H9 (cell line): ENCODE data around the gene MAPK8IP2. TPM values are rescaled to one million over a fixed set of nuclear protein-coding genes. Genes with fewer than 3 reads are reported as not detected.

Source experiments
- DNase-seq: peaks from one replicate; pipeline ENCODE4 v3.0.0-alpha.2; 2017
- H2AFZ ChIP-seq: one replicate; pipeline ENCODE4 v1.6.1; 2013; ENCODE audit warnings: mild to moderate bottlenecking, low read length, control low read depth, moderate library complexity
- H2AK5ac ChIP-seq: 2 replicates; pipeline ENCODE4 v1.6.1; 2013; ENCODE audit warnings: low read length, control low read depth, mixed read lengths; ENCODE audit not compliant: insufficient read length
- H2BK120ac ChIP-seq: one replicate; pipeline ENCODE4 v1.6.1; 2013; ENCODE audit warnings: low read depth, mild to moderate bottlenecking, low read length, control low read depth, inconsistent platforms; ENCODE audit not compliant: poor library complexity, severe bottlenecking
- H2BK12ac ChIP-seq: 2 replicates; pipeline ENCODE4 v1.6.1; 2013; ENCODE audit warnings: low read length, control low read depth, mixed read lengths, low read depth; ENCODE audit not compliant: insufficient read length
- H2BK15ac ChIP-seq: 2 replicates; pipeline ENCODE4 v1.6.1; 2013; ENCODE audit warnings: low read depth, low read length, control low read depth
- H2BK20ac ChIP-seq: one replicate; pipeline ENCODE4 v1.6.1; 2013; ENCODE audit warnings: low read depth, mild to moderate bottlenecking, low read length, control low read depth, inconsistent platforms; ENCODE audit not compliant: poor library complexity, severe bottlenecking
- H2BK5ac ChIP-seq: 2 replicates; pipeline ENCODE4 v1.6.1; 2013; ENCODE audit warnings: low read length, control low read depth, mixed read lengths; ENCODE audit not compliant: insufficient read length
- H3K14ac ChIP-seq: 2 replicates; pipeline ENCODE4 v1.6.1; 2013; ENCODE audit warnings: low read length, control low read depth; ENCODE audit not compliant: insufficient read depth
- H3K18ac ChIP-seq: 2 replicates; pipeline ENCODE4 v1.6.1; 2013; ENCODE audit warnings: low read depth, mild to moderate bottlenecking, mixed read lengths, low read length, control low read depth; ENCODE audit not compliant: insufficient read length
- H3K23ac ChIP-seq: 2 replicates; pipeline ENCODE4 v1.6.1; 2013; ENCODE audit warnings: low read length, control low read depth, mixed read lengths, low read depth; ENCODE audit not compliant: insufficient read length
- H3K23me2 ChIP-seq: 2 replicates; pipeline ENCODE4 v1.6.1; 2013; ENCODE audit warnings: low read depth, mild to moderate bottlenecking, mixed read lengths, low read length, control low read depth; ENCODE audit not compliant: insufficient read length, poor library complexity, severe bottlenecking
- H3K27ac ChIP-seq: 2 replicates; pipeline ENCODE4 v1.5.1; 2013; ENCODE audit warnings: low read length, control low read depth, mixed read lengths, low read depth; ENCODE audit not compliant: insufficient read length
- H3K27me3 ChIP-seq: 2 replicates; pipeline ENCODE4 v1.6.1; 2013; ENCODE audit warnings: low read length, control low read depth, inconsistent platforms; ENCODE audit not compliant: insufficient read depth
- H3K4ac ChIP-seq: 2 replicates; pipeline ENCODE4 v1.6.1; 2013; ENCODE audit warnings: low read depth, mild to moderate bottlenecking, control low read depth, inconsistent platforms, low read length, moderate library complexity
- H3K4me1 ChIP-seq: 2 replicates; pipeline ENCODE4 v1.6.1; 2013; ENCODE audit warnings: low read length, control low read depth, inconsistent platforms; ENCODE audit not compliant: insufficient read depth
- H3K4me2 ChIP-seq: 2 replicates; pipeline ENCODE4 v1.6.1; 2013; ENCODE audit warnings: low read length, control low read depth, mixed read lengths; ENCODE audit not compliant: insufficient read length, insufficient read depth
- H3K56ac ChIP-seq: 2 replicates; pipeline ENCODE4 v1.6.1; 2013; ENCODE audit warnings: low read depth, mild to moderate bottlenecking, mixed read lengths, low read length, control low read depth; ENCODE audit not compliant: insufficient read length
- H3K79me1 ChIP-seq: 2 replicates; pipeline ENCODE4 v1.6.1; 2013; ENCODE audit warnings: low read depth, mild to moderate bottlenecking, moderate library complexity, low read length, control low read depth, inconsistent platforms; ENCODE audit not compliant: insufficient read depth, poor library complexity, severe bottlenecking
- H3K79me2 ChIP-seq: 2 replicates; pipeline ENCODE4 v1.6.1; 2013; ENCODE audit warnings: low read length, control low read depth, inconsistent platforms; ENCODE audit not compliant: insufficient read depth
- H3K9ac ChIP-seq: 2 replicates; pipeline ENCODE4 v1.6.1; 2013; ENCODE audit warnings: low read length, control low read depth, mixed read lengths; ENCODE audit not compliant: insufficient read length; ENCODE audit errors: extremely low read depth
- H3K9me3 ChIP-seq: one replicate; pipeline ENCODE4 v1.6.1; 2013; ENCODE audit warnings: low read depth, low read length, inconsistent platforms; ENCODE audit not compliant: control insufficient read depth
- H3T11ph ChIP-seq: one replicate; pipeline ENCODE4 v1.6.1; 2013; ENCODE audit warnings: mild to moderate bottlenecking, low read length, control low read depth, inconsistent platforms
- H4K20me1 ChIP-seq: one replicate; pipeline ENCODE4 v1.6.1; 2013; ENCODE audit not compliant: control insufficient read depth, insufficient read length, insufficient read depth
- H4K5ac ChIP-seq: 2 replicates; pipeline ENCODE4 v1.6.1; 2013; ENCODE audit warnings: low read depth, mild to moderate bottlenecking, mixed read lengths, low read length, control low read depth; ENCODE audit not compliant: insufficient read length
- H4K8ac ChIP-seq: replicated peaks from 2 replicates; pipeline ENCODE4 v1.6.1; 2013; ENCODE audit warnings: low read length, control low read depth, mixed read lengths, low read depth; ENCODE audit not compliant: insufficient read length
- H4K91ac ChIP-seq: 2 replicates; pipeline ENCODE4 v1.6.1; 2013; ENCODE audit warnings: low read depth, mild to moderate bottlenecking, moderate library complexity, mixed read lengths, low read length, control low read depth; ENCODE audit not compliant: insufficient read length
- H3K27ac Mint-ChIP-seq, 3 experiments: 2 replicates in 2 of 3; 3 replicates in 1 of 3; pipeline ENCODE4 v1.8.0; 2020 to 2021; ENCODE audit warnings: mixed read lengths in 3 of 3, mild to moderate bottlenecking in 1 of 3, moderate library complexity in 1 of 3
- H3K27me3 Mint-ChIP-seq: 2 replicates; pipeline ENCODE4 v1.8.0; 2021; ENCODE audit warnings: low read depth, mild to moderate bottlenecking, moderate library complexity, mixed read lengths
- H3K36me3 Mint-ChIP-seq, 3 experiments: 2 replicates in 2 of 3; 3 replicates in 1 of 3; pipeline ENCODE4 v1.8.0; 2020 to 2021; ENCODE audit warnings: low read depth in 3 of 3, mixed read lengths in 3 of 3; ENCODE audit not compliant: insufficient read depth in 1 of 3
- H3K4me1 Mint-ChIP-seq, 2 experiments: 2 replicates each; pipeline ENCODE4 v1.8.0; 2020; ENCODE audit warnings: mixed read lengths in 2 of 2
- H3K4me3 Mint-ChIP-seq, 2 experiments: 2 replicates in 1 of 2; 3 replicates in 1 of 2; pipeline ENCODE4 v1.8.0; 2020 to 2021; ENCODE audit warnings: mild to moderate bottlenecking in 2 of 2, mixed read lengths in 2 of 2, moderate library complexity in 1 of 2
- H3K9me3 Mint-ChIP-seq, 2 experiments: 2 replicates in 1 of 2; 3 replicates in 1 of 2; pipeline ENCODE4 v1.8.0; 2020; ENCODE audit warnings: mild to moderate bottlenecking in 2 of 2, mixed read lengths in 2 of 2, moderate library complexity in 1 of 2
- WGBS: extraction: QIAGEN DNeasy Blood & Tissue Kit; methylation state at CpG from one replicate; pipeline ENCODE4 v1.1.7; 2013; ENCODE audit warnings: missing lambda C conversion rate, low lambda C conversion rate, mixed read lengths; ENCODE audit not compliant: insufficient read length; ENCODE audit errors: extremely low coverage; 5-methylcytosine and 5-hydroxymethylcytosine counted together
- total RNA-seq: library from RNA; stranded (reverse); gene quantifications from 2 replicates; pipeline ENCODE4 v1.2.1, GENCODE V29; 2021
- TF ChIP-seq, protein P1 (sequence below): fragments of 200-600 bp; sonication (generic); conservative IDR thresholded peaks from 3 replicates; pipeline ENCODE4 v1.8.0; 2021; ENCODE audit warnings: antibody characterized with exemption, mild to moderate bottlenecking

The MAPK8IP2 gene
- total RNA-seq, 1 experiment from 2014 or later = 5.7 TPM

- WGBS = no CpG with 5 or more reads among the region's 12 CpGs
- no peak overlapping the region for H3K14ac ChIP-seq
- no peak overlapping the region for H3K9ac ChIP-seq
- H2BK15ac ChIP-seq = no peak overlapping the region
- H4K20me1 ChIP-seq = no peaks in the 10 kb centered on the region
- no peaks in the 10 kb centered on the region; the same call in 1 of the 2 replicates for H3K4me1 ChIP-seq
- no peak for DNase-seq
- Mint-ChIP-seq H3K9me3 (no peaks in the 10 kb centered on the region; a peak in 1 of 5 replicates), H3K27ac (peak overlapping the region in 1 of 3 experiments; percentile 23; a peak in 1 of 7 replicates), H3K4me3 (peak overlapping the region; percentile 55 to 73), H3K27me3 (peaks cover 54% of the 10 kb centered on the region), H3K36me3 (no peaks in the 10 kb centered on the region), H3K4me1 (peaks cover 13 to 14% of the 10 kb centered on the region in 2 experiments)
- no peak overlapping the region for H4K91ac ChIP-seq
- H3K4me2 ChIP-seq = no peak overlapping the region
- H3K23ac ChIP-seq = no peak overlapping the region
- no peak overlapping the region for H2AFZ ChIP-seq
- no peak overlapping the region for H3K4ac ChIP-seq
- no peak overlapping the region for H3K27ac ChIP-seq
- no peak overlapping the region for H3K56ac ChIP-seq
- no peak overlapping the region for H3T11ph ChIP-seq
- TF ChIP-seq, protein P1, sequence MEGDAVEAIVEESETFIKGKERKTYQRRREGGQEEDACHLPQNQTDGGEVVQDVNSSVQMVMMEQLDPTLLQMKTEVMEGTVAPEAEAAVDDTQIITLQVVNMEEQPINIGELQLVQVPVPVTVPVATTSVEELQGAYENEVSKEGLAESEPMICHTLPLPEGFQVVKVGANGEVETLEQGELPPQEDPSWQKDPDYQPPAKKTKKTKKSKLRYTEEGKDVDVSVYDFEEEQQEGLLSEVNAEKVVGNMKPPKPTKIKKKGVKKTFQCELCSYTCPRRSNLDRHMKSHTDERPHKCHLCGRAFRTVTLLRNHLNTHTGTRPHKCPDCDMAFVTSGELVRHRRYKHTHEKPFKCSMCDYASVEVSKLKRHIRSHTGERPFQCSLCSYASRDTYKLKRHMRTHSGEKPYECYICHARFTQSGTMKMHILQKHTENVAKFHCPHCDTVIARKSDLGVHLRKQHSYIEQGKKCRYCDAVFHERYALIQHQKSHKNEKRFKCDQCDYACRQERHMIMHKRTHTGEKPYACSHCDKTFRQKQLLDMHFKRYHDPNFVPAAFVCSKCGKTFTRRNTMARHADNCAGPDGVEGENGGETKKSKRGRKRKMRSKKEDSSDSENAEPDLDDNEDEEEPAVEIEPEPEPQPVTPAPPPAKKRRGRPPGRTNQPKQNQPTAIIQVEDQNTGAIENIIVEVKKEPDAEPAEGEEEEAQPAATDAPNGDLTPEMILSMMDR = no peak
- no peak overlapping the region for H2BK12ac ChIP-seq
- no peak overlapping the region for H3K18ac ChIP-seq
- no peak overlapping the region for H4K8ac ChIP-seq
- H4K5ac ChIP-seq = no peak overlapping the region
- no peaks in the 10 kb centered on the region for H3K9me3 ChIP-seq
- no peaks in the 10 kb centered on the region for H3K79me1 ChIP-seq
- peaks cover 4% of the 10 kb centered on the region; the same call in 1 of the 2 replicates for H3K27me3 ChIP-seq
- no peak overlapping the region for H2BK5ac ChIP-seq
- H3K23me2 ChIP-seq = peaks cover 3% of the 10 kb centered on the region
- H2BK120ac ChIP-seq = no peak overlapping the region
- no peak overlapping the region for H2AK5ac ChIP-seq
- no peaks in the 10 kb centered on the region for H3K79me2 ChIP-seq
- H2BK20ac ChIP-seq = no peak overlapping the region
Observed at GRCh38 chr22:50601669-50602337, 1.2 kb downstream of the MAPK8IP2 start.
